ENCODE data around the gene USP14. TPM values are rescaled to one million over a fixed set of nuclear protein-coding genes. Genes with fewer than 3 reads are reported as not detected.

The USP14 gene
- total RNA-seq, 1 donor, result 11.3 TPM

- DNase-seq (ENCODE audit: low read depth in 2 of 3, low spot score in 2 of 3), result no peak
These were observed 62.4 kb downstream of the USP14 start for GRCh38 chr18:220708-221107.

GRCh38 chr18:225745-226144, 67.4 kb downstream of the USP14 start:
- no peak for DNase-seq (ENCODE audit: low read depth in 2 of 3, low spot score in 2 of 3)

- no peak for DNase-seq (ENCODE audit: low read depth in 2 of 3, low spot score in 2 of 3)
These were observed 69.0 kb downstream of the USP14 start for GRCh38 chr18:227374-227773.

GRCh38 chr18:227902-228301, 69.5 kb downstream of the USP14 start:
- DNase-seq (ENCODE audit: low read depth in 2 of 3, low spot score in 2 of 3), result no peak

GRCh38 chr18:228586-228985, 70.2 kb downstream of the USP14 start:
- no peak for DNase-seq (ENCODE audit: low read depth in 2 of 3, low spot score in 2 of 3)

GRCh38 chr18:231563-231962, 73.2 kb downstream of the USP14 start:
- no peak for DNase-seq (ENCODE audit: low read depth in 2 of 3, low spot score in 2 of 3)

GRCh38 chr18:240175-240574, 81.8 kb downstream of the USP14 start:
- DNase-seq (ENCODE audit: low read depth in 2 of 3, low spot score in 2 of 3), result no peak

GRCh38 chr18:245282-245847, 87.0 kb downstream of the USP14 start:
- DNase-seq (ENCODE audit: low read depth in 2 of 3, low spot score in 2 of 3), result no peak

- no peak for DNase-seq (ENCODE audit: low read depth in 2 of 3, low spot score in 2 of 3)
These were observed 89.7 kb downstream of the USP14 start for GRCh38 chr18:248053-248452.

GRCh38 chr18:250685-251084, 92.3 kb downstream of the USP14 start:
- no peak for DNase-seq (ENCODE audit: low read depth in 2 of 3, low spot score in 2 of 3)

- DNase-seq (ENCODE audit: low read depth in 2 of 3, low spot score in 2 of 3), result no peak
These were observed 93.2 kb downstream of the USP14 start for GRCh38 chr18:251572-251971.

GRCh38 chr18:253121-253520, 94.8 kb downstream of the USP14 start:
- DNase-seq (ENCODE audit: low read depth in 2 of 3, low spot score in 2 of 3), result no peak

GRCh38 chr18:255171-255570, 96.8 kb downstream of the USP14 start:
- no peak for DNase-seq (ENCODE audit: low read depth in 2 of 3, low spot score in 2 of 3)

GRCh38 chr18:260547-260946, 102.2 kb downstream of the USP14 start:
- DNase-seq (ENCODE audit: low read depth in 2 of 3, low spot score in 2 of 3), result no peak

GRCh38 chr18:261398-262073, 103.2 kb downstream of the USP14 start:
- DNase-seq (ENCODE audit: low read depth in 2 of 3, low spot score in 2 of 3), result no peak

Small RNA genes lying within 50 kb of the gene (small RNA-seq; reads per million reads assigned to genes)
- gene MIR8078, result not detected

Other genes with a start within 250 kb of the USP14 start
- not detected for gene TUBB8B, start 108.9 kb upstream of the USP14 start, total RNA-seq
- 30.4 TPM for gene THOC1, start 109.5 kb downstream of the USP14 start, total RNA-seq

Measured in hematopoietic multipotent progenitor cell (in vitro differentiated cells).